Ectodermal cell (in vitro differentiated cells): ENCODE measurements around the gene NCF4.

ENCODE experiments used
- H3K27ac ChIP-seq: 2 replicates; pipeline ENCODE4 v1.7.0; 2013; ENCODE audit warnings: mild to moderate bottlenecking, low read depth, low read length; ENCODE audit not compliant: insufficient read depth, poor library complexity, severe bottlenecking
- H3K27me3 ChIP-seq: 2 replicates; pipeline ENCODE4 v1.7.0; 2013; ENCODE audit warnings: mild to moderate bottlenecking, low read length; ENCODE audit not compliant: insufficient read depth, control insufficient read depth, poor library complexity, severe bottlenecking
- H3K36me3 ChIP-seq: one replicate; pipeline ENCODE4 v1.7.0; 2013; ENCODE audit warnings: low read length; ENCODE audit not compliant: control insufficient read depth, insufficient read depth
- H3K4me1 ChIP-seq: one replicate; pipeline ENCODE4 v1.7.0; 2013; ENCODE audit warnings: low read length; ENCODE audit not compliant: control insufficient read depth, insufficient read depth
- H3K4me3 ChIP-seq: 2 replicates; pipeline ENCODE4 v1.7.0; 2013; ENCODE audit warnings: low read depth, low read length, control low read depth; ENCODE audit not compliant: insufficient read depth
- H3K9me3 ChIP-seq: 2 replicates; pipeline ENCODE4 v1.7.0; 2013; ENCODE audit warnings: mild to moderate bottlenecking, low read length, moderate library complexity; ENCODE audit not compliant: control insufficient read depth
- WGBS, 2 experiments: methylation state at CpG; one replicate each; pipeline ENCODE4 v1.1.7; 2013; ENCODE audit warnings: missing lambda C conversion rate in 2 of 2; 5-methylcytosine and 5-hydroxymethylcytosine counted together

The NCF4 gene

GRCh38 chr22:36892292-36892691, 31.5 kb downstream of the NCF4 start:
- H3K27ac ChIP-seq, result no peak overlapping the region
- no peaks in the 10 kb centered on the region for H3K27me3 ChIP-seq
- 59 to 67% methylated on average over 2 of the region's 2 CpGs for WGBS, 2 experiments
- no peaks in the 10 kb centered on the region for H3K36me3 ChIP-seq
- H3K9me3 ChIP-seq, result no peaks in the 10 kb centered on the region
- H3K4me3 ChIP-seq, result no peak overlapping the region
- no peaks in the 10 kb centered on the region for H3K4me1 ChIP-seq

- Histone ChIP-seq H3K36me3 (no peaks in the 10 kb centered on the region), H3K27me3 (no peaks in the 10 kb centered on the region), H3K4me3 (no peak overlapping the region), H3K27ac (no peak overlapping the region), H3K9me3 (no peaks in the 10 kb centered on the region), H3K4me1 (no peaks in the 10 kb centered on the region)
- 90 to 92% methylated on average over 3 of the region's 3 CpGs for WGBS, 2 experiments
Measured at GRCh38 chr22:36893262-36893661, 32.5 kb downstream of the NCF4 start.

GRCh38 chr22:36894266-36894665, 33.5 kb downstream of the NCF4 start:
- no peaks in the 10 kb centered on the region for H3K27me3 ChIP-seq

GRCh38 chr22:36897611-36898010, 36.8 kb downstream of the NCF4 start:
- Histone ChIP-seq H3K4me3 (no peak overlapping the region), H3K4me1 (no peaks in the 10 kb centered on the region), H3K27ac (no peak overlapping the region), H3K9me3 (no peaks in the 10 kb centered on the region), H3K36me3 (no peaks in the 10 kb centered on the region), H3K27me3 (no peaks in the 10 kb centered on the region)
- WGBS, 2 experiments, result 79 to 82% methylated on average over 3 of the region's 3 CpGs

More at GRCh38 chr22:36894266-36894665, 33.5 kb downstream of the NCF4 start:
- Histone ChIP-seq H3K27ac (no peak overlapping the region), H3K4me1 (no peaks in the 10 kb centered on the region), H3K36me3 (no peaks in the 10 kb centered on the region), H3K4me3 (no peak overlapping the region), H3K9me3 (no peaks in the 10 kb centered on the region)
- 93 to 100% methylated on average over 1 of the region's 1 CpG for WGBS, 2 experiments

- WGBS, 2 experiments, result 94 to 95% methylated on average over 4 of the region's 4 CpGs
Measured at GRCh38 chr22:36898690-36899089, 37.9 kb downstream of the NCF4 start.

GRCh38 chr22:36899498-36899897, 38.7 kb downstream of the NCF4 start:
- Histone ChIP-seq H3K27ac (no peak overlapping the region), H3K4me1 (no peaks in the 10 kb centered on the region), H3K4me3 (no peak overlapping the region), H3K27me3 (no peaks in the 10 kb centered on the region), H3K9me3 (no peaks in the 10 kb centered on the region), H3K36me3 (no peaks in the 10 kb centered on the region)
- WGBS, 2 experiments, result 94 to 96% methylated on average over 1 of the region's 1 CpG

More at GRCh38 chr22:36898690-36899089, 37.9 kb downstream of the NCF4 start:
- Histone ChIP-seq H3K27me3 (no peaks in the 10 kb centered on the region), H3K9me3 (no peaks in the 10 kb centered on the region), H3K36me3 (no peaks in the 10 kb centered on the region), H3K4me1 (no peaks in the 10 kb centered on the region), H3K4me3 (no peak overlapping the region), H3K27ac (no peak overlapping the region)

GRCh38 chr22:36900225-36900624, 39.4 kb downstream of the NCF4 start:
- H3K4me3 ChIP-seq, result no peak overlapping the region
- H3K27ac ChIP-seq, result no peak overlapping the region
- no peaks in the 10 kb centered on the region for H3K4me1 ChIP-seq
- no peaks in the 10 kb centered on the region for H3K36me3 ChIP-seq
- WGBS, 2 experiments, result 82 to 95% methylated on average over 2 of the region's 2 CpGs
- H3K9me3 ChIP-seq, result no peaks in the 10 kb centered on the region
- H3K27me3 ChIP-seq, result no peaks in the 10 kb centered on the region

- no peak overlapping the region for H3K27ac ChIP-seq
- H3K9me3 ChIP-seq, result no peaks in the 10 kb centered on the region
- H3K4me3 ChIP-seq, result no peak overlapping the region
- H3K36me3 ChIP-seq, result no peaks in the 10 kb centered on the region
- 12 to 14% methylated on average over 4 of the region's 4 CpGs for WGBS, 2 experiments
- H3K27me3 ChIP-seq, result no peaks in the 10 kb centered on the region
- no peaks in the 10 kb centered on the region for H3K4me1 ChIP-seq
Measured at GRCh38 chr22:36900880-36901279, 40.1 kb downstream of the NCF4 start.

- Histone ChIP-seq H3K4me3 (no peak overlapping the region), H3K27ac (no peak overlapping the region), H3K36me3 (no peaks in the 10 kb centered on the region), H3K9me3 (no peaks in the 10 kb centered on the region), H3K27me3 (no peaks in the 10 kb centered on the region), H3K4me1 (no peaks in the 10 kb centered on the region)
- WGBS, 2 experiments, result 90 to 92% methylated on average over 13 of the region's 13 CpGs
Measured at GRCh38 chr22:36901411-36902142, 40.8 kb downstream of the NCF4 start.

GRCh38 chr22:36902143-36902926, 41.5 kb downstream of the NCF4 start:
- 92 to 93% methylated on average over 8 of the region's 8 CpGs for WGBS, 2 experiments
- no peaks in the 10 kb centered on the region for H3K27me3 ChIP-seq

More at GRCh38 chr22:36902143-36902926, 41.5 kb downstream of the NCF4 start:
- no peaks in the 10 kb centered on the region for H3K36me3 ChIP-seq
- H3K4me3 ChIP-seq, result no peak overlapping the region
- no peaks in the 10 kb centered on the region for H3K4me1 ChIP-seq
- H3K27ac ChIP-seq, result no peak overlapping the region
- no peaks in the 10 kb centered on the region for H3K9me3 ChIP-seq
